ENCODE measurements around the gene EFCAB6.

GRCh38 chr22:43562843-43563242 is 249.3 kb downstream of the EFCAB6 start:
- TF ChIP-seq CTCF (IDR thresholded peaks at IDR 0.05), result no peak
- TF ChIP-seq REST (IDR thresholded peaks at IDR 0.05; ENCODE audit: insufficient read depth in 1 of 2, low read depth in 2 of 2, low read length in 1 of 2), result no peak
- no peak for TF ChIP-seq TCF7L2 (IDR thresholded peaks at IDR 0.05; ENCODE audit: low read depth, low read length)
